Stimulated activated CD8-positive, alpha-beta memory T cell treated with anti-CD3 and anti-CD28 coated beads, Interleukin-4, amount 100 ng/mL, for 48 hours (primary cell): ENCODE data around the gene HIBADH.

Experiments used
- DNase-seq: peaks from one replicate; pipeline ENCODE4 v3.0.0-alpha.2; 2020

HIBADH gene

DNA sequence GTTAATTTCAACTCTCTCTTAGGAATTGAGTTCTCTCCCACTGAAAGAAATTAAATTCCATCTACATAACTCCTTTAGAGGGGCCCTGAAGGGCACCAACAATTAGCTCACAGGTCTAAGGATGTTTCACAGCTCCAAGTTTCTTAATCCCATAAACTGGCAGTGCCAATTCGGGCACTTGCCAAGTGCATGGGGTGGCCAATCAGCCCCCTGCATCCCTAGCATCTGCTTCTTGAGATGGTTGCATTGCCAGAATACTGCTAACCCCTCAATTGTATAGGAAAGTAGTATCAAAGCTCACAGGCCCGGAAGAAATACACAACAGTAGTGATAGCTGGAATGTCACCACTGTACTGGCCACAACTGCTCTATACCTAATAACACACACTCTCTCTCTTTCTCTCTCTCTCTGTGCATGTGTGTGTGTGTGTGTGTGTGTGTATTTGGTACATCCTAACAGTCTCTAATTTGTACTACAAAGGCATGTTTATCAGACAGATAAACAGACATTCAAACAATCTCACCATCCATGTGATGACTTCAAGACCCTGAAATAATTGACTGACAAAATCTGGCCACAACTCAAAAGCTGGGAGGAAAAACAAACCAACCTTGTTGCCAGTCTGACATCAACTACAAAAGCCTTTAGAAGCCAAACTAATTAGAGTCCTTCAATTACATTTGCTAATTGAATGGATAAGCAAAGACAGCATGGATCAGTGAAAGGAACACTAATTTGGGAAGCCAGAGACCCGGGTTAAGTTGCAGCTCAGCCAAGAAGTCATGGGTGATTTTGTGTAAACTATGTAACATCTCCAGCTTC lies 27.8 kb downstream of the HIBADH start:
- DNase-seq = no peak

DNA sequence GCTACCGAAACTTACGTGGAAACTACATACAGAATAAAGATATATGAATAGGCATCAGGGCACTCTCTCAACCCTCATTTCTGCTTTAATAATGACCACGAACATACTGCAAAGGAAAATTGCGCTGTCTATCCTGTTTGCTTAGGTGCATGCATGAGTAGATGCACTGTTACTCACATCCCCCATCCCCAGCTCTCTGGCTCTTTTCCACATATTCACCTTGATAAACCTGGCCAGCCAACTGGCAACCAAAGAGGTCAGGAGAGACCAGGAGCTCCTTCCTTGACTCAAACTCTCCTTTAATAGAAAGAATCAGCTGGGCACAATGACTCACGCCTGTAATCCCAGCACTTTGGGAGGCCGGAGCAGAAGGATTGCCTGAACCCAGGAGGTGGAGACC lies 29.6 kb downstream of the HIBADH start:
- DNase-seq = no peak

DNA sequence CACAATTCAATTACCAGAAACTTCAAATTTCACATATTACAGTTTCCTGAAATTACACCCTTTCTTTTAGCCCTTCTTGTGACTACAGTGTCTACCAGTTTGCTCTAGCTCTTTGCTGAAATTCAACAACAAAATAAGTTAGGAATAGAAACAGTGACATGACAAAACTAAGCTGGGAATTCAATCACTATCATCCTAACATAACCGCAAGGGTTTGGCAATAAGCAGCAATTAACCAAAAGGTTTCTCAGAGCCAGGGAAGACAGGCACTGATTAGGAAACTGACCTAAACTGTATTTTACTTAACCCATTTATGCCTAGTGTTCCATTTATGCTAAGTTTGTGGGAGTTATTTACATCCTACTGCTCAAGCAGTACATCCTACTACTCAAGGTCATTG lies 31.3 kb downstream of the HIBADH start:
- DNase-seq = no peak

DNA sequence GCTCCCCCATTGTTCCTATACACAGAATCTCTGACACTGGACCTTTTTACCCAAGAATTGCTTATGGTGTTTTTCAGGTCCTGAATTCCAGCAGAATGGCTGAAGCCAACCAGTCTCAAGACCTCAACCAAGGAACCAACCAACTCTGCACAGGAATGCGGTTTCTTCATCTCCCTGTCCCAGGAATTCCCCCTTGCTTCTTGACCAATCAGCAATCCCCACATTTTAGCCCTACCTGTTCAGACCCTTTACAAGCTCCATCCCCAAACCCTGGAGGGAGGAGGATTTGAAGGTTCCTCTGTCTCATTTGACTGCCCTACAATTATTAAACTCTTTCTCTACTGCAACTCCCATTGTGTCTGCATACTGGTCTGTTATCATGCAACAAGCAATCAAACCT lies 35.5 kb downstream of the HIBADH start:
- no peak for DNase-seq

DNA sequence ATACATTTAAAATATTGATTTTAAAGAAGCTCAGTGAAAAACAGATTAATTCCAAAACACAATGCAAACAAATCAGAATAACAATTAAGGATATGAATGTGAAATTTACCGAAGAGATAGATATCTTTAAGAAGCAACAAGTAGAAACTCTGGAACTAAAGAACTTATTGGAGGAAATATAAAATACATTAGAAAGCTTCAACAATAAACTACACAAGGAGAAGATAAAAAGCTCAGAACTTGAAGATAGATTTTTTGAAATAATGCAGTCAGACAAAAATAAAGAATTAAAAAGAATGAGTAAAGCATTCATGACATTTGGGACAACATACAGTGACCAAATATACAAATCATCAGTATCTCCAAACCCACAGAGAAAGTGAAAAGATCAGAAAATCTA lies 43.2 kb downstream of the HIBADH start:
- no peak for DNase-seq

DNA sequence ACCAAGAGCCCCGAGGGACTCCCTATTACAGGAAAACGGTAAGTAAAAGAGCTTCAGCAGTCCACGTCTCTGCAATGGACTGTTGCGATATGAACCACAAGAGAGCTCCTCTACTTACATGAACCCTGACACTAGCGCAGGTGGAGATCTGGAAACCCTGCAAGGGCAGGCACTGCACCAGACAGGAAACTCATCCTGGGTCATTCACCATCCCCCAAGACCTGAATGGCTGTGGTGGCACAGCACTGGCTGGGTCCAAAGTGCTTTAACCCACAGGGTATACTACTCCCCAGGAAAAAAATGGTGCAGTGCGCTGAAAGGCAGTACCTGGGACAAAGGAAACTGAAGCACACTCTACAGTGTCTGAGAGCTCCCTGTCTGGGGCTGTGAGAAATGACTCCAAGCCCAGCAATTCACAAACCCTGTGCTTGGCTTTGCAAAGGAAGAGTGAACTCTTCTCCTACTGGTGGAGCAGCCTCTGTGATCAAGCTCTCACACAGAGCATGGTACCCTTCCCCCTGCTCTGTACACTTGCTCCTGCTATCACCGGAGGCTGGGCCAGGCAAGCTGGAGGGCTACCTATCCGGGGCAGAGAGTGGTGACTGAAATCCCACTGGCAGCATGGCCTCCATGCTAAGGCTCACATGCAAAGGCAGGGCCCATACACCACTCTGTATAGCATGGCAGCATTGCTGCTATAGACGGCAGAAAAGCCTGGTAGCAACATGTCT lies 44.9 kb downstream of the HIBADH start:
- no peak for DNase-seq

DNA sequence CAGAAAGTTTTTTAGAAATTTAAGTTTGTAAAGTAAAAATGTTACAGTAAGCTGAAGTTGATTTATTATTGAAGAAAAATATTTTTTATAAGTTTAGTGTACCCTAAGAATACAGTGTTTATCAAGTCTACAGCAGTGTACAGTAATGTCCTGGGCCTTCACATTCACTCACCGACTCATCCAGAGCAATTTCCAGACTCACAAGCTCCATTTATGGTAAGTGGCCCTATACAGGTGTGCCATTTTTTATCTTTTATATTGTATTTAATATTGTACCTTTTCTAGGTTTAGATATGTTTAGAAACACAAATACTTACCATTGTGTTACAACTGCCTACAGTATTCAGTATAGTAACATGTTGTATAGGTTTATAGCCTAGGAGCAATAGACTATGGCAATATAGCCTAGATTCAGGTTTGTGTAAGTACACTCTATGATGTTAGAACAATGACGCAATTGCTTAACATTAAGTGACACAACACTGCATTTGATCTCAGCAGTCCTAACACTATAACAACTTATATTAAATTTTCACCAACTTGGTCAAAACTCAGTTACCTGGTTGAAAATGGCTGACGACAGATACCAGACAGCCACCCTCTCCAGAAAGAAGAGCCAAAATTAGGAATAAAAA lies 45.7 kb downstream of the HIBADH start:
- no peak for DNase-seq

DNA sequence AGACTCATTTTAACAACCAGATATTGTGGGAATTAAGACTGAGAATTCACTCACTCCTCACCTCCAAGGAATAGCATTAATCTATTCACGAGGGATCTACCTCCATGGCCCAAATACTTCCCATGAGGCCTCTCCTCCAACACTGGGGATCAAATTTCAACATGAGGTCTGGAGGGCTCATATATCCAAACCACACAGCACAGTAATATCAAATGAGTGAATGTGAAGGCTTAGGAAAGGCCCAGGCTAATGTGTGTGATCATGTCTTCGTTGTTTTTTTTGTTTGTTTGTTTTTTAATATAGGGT lies 46.5 kb downstream of the HIBADH start:
- no peak for DNase-seq

DNA sequence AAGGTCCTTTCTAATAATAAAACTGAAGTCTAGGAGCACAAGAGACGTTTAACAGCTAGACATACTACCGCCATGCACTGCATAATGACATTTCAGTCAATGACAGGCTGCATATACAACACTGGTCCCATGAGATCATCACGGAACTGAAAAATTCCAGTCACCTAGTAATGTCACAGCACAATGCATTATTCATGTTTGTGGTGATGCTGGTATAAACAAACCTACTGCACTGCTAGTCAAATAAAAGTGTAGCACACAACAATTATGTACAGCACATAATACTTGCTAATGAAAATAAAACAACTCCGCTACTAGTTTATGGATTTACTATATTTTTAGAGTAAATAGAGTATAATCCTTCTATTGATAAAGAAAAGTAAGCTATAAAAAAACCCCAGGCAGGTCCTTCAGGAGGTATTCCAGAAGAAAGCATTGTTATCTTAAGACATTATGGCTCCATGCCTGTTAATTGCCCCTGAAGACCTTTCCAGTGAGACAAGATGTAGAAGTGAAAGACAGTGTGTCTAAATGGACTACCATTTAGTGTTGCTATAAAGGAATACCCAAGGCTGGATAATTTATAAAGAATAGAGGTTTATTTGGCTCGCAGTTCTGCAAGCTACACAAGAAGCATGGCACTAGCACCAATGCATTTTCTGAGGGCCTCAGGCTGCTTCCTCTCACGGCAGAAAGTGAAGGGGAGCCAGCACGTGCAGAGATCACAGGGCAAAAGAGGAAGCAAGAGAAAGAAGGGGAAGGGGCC lies 47.1 kb downstream of the HIBADH start:
- no peak for DNase-seq

DNA sequence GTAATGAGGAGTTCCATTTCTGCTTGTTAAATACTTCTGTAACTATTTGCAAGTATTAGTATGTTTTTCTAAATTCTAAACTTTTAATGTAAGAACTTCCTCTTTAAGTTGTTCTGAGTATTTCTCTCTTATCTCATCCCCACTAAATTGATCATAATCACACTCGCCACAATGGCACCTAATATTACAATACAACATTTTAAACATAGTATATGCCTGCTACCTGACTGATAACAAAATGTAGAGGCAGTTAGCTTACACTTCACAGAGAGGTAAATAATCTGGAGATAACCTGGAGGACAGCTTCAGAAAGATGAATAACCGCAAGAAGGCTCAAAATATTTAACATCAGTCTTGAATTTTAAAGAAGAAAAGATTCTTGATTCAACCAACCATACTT lies 48.6 kb downstream of the HIBADH start:
- DNase-seq = no peak

DNA sequence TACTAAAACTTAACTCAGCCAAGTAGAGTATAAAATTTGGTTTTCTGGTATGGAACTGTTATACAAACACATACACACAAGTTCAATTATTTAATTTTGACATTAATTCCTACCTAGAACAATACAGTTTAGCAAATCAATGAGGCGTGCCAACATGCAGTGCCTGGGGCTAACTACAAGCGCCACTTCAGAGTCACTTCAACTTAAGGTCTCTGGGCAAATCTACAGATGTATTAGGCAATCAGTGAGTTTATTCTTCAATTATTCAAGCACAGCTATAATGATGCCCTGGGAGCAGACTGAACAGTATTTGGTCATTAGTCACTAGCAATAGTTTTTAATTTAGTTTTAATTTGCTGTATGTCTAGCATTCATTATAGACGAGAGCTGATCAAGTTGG lies 51.6 kb downstream of the HIBADH start:
- no peak for DNase-seq

DNA sequence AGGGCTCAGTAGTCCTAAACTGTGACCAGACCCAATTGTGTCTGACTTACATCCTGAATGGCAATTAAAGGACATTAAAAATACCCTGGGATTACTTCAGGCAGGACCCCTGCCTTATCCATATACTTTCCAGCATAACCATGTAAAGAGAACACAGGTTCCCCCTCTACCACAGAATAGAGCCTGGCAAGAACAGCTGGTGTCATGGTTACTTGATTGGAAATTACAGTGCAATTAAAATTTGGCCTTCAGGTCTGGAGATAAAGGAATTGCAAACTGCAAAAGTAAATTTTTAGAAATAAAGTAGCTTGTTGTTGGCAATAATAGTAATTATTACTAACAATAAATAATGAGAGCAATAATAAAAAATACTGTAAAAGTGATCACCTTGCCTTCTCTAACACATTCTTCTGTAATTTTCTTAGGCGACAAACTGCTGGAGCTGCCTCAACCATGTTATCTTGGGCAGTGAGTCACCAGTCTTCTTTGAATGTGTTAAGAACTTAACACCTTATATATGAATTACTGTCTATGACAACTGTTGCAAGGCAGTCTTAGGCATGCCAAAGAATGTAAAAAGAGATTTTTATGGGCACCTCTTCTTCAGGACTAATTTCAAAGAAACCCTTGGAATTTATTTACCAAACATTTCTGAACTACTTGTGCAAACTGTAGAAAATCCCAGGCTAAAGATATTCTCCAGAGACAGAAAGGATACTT lies 53.7 kb downstream of the HIBADH start:
- no peak for DNase-seq

DNA sequence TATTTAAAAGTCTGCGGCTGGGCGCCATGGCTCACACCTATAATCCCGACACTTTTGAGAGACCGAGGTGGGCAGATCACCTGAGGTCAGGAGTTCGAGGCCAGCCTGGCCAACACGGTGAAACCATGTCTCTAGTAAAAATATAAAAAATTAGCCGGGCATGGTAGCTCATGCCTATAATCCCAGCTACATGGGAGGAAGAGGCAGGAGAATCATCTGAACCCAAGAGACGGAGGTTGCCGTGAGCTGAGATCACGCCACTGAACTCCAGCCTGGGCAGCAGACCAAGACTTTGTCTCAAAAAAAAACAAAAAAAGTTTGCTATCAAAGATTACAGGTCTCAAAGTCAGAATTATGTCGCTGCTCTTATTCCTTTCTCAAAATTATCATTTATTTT lies 55.5 kb downstream of the HIBADH start:
- DNase-seq = no peak

DNA sequence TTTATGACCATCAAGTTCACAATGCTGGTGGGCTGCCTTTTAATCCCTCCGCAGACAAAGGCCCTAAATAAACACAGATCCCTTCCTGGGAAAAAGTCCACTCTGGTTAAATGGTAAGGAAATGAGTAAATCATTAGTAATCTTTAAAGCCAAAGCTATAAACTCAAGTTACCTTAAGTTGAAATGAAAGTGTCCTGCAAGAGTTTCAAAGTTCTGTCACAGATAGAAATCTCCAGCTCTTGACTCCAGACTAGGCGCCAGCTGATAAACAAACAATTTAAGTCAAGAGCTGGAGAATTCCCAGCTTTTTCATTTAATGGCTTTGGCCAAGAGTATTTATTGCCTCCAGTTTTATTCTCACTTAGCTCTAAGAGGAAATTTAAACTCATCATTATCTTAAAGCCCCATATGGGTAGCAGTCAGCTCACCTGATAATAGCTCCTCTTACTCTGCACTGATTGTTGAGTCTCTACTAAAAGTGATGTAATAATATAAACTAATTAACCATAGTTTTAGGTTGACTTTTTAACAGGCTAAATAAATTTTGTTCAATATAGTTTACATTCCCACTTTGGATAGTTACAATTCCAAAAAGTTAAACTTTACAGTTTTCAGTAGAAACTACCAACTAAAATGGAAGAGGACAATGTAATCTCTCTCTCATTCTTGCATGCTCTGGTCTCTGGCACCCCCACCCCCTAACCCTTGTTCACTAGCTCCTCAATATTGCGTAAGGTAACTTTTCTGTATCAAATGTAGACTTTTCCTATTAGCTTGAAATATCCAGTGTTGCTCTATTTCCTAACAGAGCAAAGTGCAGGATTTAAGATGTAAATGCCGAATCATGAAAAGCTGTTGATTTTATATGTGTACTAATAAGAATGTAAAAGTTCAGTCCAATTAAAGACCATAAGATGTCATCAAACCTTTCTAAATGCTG lies 56.1 kb downstream of the HIBADH start:
- DNase-seq = no peak

DNA sequence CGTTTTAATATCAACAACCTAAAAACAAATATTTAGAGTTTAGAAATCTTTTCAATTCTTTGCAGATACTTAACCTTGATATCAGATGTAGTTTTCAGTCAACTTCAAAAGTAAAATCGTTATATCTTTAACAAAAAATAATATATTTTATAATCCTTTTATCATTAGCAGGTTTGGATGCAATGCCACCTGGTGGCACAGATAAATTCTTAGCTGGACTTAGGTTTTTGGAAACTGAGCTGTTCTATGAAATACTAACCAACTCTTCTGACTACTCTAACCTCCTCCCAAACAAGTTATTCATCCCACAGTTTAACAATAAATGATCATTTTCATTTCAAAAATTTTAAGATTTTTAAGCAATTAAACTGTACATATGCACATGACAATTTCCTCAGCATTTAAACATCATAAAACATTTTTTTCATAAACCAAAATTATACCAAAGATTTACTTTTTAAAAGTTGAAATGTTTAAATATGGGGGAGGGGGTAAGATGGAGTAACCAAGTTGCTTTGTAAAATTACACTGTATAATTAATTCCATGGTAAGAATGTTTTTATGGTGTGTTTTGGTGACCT lies 56.9 kb downstream of the HIBADH start:
- no peak for DNase-seq

DNA sequence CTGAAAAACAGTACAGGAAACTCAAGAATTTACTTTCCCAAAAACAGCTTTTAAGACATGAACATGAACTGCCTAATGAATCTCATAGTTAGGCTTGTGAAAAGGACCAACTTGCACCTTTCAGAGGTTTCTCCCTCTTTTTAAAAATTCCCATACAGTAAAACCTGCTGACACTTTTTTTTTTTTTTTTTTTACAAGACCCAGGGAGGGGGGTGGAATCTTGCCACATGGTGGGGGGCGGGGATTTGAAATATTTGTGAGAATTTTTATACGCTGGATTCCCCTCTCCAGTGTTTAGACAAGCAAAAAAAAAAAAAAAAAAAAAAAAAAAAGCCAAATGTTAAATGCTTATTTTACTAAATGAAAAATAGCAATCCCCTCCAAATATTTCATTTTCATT lies 57.4 kb downstream of the HIBADH start:
- DNase-seq = no peak

DNA sequence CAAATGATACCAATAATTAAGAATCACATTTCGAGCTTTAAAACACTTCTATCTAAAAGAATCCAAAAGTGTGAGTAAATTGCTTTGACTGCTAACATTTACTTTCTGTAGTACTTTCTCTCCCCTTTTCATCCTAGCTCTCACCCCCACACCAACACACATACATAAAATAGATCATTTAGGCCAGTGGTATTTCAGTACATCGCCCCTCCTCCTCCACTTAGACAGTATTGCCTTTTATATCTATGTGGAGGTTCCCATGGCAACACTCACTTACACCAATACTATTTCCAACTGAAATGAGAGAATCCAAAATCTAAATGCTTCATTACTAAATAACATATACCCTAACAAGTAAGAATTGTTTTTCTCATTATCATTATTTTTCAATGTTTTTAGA lies 58.9 kb downstream of the HIBADH start:
- DNase-seq = no peak

DNA sequence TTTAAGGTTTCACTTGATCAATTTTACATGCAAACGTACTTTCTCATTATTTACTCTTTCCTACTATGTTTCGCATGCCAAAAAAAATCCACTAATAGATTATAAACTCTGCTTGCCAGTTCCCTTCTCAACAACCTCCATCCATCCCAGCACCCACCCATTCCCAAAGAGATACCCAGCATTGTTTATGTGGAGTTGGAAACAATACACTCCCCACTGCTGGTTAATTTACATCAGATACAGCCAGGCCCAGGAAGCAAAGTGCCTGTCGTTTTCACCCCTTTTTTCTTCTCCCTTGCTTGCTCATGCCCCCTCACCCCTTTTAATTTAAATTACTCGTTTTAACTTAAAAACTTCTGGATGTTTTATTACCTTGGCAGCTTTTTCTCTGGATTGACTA lies 59.9 kb downstream of the HIBADH start:
- DNase-seq = no peak

DNA sequence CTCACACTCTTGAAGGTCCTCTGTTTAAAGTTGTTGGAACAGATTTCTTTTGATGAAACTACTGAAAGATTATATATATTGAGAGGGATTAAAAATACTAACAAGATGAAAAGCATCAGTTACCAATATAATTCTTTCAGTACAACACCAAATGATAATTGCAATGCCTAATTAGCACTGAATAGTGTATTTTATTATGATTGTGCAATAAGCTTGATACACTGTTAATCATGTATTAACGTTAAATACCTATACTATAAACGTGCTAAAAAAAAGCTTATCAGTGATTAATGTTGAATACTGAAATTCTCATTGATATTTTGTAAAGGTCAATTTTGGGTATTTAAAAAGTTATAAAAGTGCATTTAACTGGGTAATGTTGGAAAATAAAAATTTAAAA lies 61.5 kb downstream of the HIBADH start:
- DNase-seq = no peak

DNA sequence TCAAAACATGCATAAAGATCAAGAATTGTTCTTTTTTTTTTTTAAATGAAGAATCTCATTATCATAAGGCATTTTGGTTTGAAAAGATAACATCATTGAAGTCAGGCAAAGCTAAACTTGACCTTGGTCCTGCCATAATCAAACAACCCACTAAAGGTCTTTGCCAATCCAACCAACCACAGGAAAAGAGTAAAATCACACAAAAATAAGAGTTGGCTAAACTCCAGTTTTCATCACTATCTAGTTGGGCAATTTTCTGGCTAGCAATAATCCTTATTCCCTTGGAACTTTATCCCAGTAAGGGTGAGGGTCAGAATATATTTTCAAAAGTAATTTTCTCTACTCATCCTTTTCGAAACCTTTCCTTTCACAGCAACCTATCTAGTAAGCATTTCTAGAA lies 62.4 kb downstream of the HIBADH start:
- no peak for DNase-seq

DNA sequence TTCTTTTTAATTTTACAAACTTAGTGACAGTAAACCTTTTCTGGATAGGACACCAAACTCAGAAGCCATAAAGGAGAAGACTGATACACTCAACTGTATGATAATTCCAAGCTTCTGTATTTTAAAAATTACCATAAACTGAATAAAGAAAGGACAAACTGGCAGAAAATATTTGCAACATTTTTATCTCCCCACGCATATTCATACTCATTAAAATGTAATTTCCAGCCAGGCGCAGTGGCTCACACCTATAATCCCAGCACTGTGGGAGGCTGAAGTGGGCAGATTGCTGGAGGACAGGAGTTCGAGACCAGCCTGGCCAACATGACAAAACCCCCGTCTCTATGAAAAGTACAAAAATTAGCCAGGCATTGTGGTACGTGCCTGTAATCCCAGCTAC lies 67.7 kb downstream of the HIBADH start:
- DNase-seq = no peak
